GM21825 (cell line): Measurements from ENCODE around the gene PLCL2.
"Not testable (repeated sequence)": the region's sequence is repeated elsewhere in the genome, so short reads cannot be mapped to it uniquely, and the experiment has no call there.

Source experiments
- ATAC-seq: cut with Tn5 transposase; IDR thresholded peaks from one replicate; pipeline ENCODE4 v1.9.1; 2021; ENCODE audit warnings: mild to moderate bottlenecking, moderate library complexity; ENCODE audit not compliant: unreplicated experiment

Gene PLCL2

DNA sequence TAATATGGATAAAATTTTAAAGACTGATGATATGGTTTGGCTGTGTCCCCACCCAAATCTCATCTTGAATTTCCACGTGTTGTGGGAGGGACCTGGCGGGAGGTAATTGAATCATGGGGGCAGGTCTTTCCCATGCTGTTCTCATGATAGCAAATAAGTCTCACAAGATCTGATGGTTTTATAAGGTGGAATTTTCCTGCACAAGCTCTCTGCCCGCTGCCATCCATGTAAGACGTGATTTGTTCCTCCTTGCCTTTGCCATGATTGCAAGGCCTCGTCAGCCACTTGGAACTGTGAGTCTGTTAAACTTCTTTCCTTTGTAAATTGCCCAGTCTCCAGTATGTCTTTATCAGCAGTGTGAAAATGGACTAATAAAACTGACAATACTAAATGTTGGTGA is 222.0 kb downstream of the PLCL2 start:
- not testable (repeated sequence) for ATAC-seq

DNA sequence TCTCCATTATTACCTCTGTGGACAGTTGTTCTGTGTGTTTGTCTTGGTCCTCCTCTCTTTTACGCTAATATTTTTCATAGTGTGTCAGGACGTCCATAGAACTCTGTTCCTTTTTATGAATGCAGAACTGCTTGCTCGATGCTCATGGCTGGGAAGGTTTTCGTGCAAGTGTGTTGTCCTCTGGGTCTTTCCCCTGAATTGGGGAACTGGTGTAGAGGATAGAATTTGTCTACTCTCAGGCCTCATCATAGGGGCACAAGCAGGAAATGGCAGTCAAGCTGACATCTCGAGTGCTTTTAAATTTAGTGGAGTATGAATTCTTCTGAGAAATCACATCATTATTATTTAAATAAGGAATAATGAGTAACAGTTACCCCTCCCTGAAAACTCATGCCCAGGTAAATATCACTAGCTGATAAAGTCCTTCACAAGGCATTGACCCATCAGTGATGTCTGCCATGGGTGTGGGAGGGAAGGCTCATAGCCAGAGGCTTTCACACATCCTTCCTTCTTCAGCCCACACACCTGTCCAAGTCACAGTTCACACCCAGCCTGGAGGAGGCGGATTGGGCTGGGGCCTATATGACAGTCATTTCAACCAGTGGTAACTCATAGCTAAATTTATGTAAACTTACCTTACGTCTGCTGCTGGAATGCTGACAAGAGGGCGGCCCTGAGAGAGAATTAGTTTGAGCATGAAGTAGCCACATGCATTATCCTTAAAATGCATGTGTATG is 226.1 kb downstream of the PLCL2 start:
- no peak for ATAC-seq

DNA sequence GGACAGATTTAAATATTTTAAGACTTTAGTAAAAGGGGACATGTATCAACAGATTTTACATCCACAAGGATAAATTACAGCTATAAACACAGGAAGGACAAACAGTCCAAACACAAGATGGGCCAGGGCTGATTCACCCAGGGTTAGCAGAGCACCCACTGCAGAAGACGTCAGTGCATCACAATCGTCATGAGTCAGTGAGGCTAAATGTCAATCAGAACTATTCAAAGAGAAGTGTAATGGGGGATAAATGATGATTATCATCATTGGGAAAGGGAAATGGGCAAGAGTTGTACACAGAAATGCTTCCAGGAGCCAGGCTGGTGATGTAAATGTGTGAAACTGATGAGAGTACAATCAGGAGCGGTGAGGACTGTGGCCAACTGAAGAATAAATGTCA is 226.8 kb downstream of the PLCL2 start:
- ATAC-seq: no peak

DNA sequence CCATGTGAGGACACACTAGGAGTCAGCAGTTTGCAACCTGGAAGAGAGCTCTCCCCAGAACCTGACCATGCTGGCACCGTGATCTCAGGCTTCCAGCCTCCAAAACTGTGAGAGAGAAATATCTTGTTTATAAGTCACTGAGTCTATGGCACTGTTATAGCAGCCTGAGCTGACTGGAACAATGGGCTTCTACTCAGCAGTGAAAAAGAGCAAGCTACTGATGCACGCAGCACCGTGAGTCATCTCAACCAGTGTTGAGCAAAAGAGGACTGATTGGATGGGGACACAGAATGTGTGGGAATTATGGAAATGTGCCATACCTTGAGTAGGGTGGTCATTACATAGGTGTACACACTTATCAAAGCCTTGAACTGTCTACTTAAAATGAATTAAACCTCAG is 230.4 kb downstream of the PLCL2 start:
- no peak for ATAC-seq

DNA sequence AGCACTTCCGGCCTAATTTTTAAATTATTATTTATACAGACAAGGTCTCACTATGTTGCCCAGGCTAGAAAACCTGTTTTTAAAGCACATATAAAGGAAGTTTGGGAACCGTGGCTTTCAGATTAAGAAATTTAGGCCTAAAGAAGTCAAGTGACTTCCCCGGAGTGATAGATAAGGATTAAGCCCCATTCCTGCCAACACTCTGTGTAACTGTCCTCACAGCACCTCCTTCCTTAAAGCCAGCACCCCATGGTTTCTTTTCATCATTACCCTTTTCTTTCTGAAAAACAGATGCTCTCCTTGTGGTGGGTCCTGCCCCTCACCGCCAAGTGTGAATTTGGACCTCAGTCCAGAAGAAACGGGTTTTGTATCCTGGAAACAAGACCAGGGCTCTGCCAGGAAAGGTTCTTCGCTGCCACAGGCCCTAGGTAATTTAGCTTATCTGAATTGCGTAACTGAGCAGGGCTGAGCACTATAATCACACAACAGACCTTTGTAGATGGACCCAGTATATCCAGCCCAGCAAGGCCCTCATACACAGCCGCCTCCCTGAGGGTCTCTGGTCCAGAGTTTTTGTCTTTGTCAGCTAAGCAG is 231.3 kb downstream of the PLCL2 start:
- no peak for ATAC-seq

DNA sequence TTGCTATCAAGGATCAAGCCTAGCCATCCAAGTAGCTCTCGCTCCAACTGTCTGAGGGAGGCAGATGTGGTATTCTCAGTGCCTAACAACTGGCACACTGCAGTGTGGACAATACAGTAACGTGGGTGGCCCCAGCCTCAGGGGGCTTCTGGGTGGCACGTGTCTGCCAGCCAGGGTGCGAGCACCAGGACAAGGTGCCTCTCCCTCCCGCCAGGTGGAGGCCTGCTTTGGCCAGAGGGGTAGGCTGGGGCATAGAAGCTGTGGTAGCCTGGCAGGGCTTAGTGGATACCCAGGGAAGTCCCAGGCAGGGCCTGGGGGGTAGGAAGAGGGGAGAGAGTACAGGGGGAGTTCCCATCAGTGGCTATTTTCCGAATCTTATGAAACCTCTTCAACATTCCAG is 234.0 kb downstream of the PLCL2 start:
- ATAC-seq: no peak

DNA sequence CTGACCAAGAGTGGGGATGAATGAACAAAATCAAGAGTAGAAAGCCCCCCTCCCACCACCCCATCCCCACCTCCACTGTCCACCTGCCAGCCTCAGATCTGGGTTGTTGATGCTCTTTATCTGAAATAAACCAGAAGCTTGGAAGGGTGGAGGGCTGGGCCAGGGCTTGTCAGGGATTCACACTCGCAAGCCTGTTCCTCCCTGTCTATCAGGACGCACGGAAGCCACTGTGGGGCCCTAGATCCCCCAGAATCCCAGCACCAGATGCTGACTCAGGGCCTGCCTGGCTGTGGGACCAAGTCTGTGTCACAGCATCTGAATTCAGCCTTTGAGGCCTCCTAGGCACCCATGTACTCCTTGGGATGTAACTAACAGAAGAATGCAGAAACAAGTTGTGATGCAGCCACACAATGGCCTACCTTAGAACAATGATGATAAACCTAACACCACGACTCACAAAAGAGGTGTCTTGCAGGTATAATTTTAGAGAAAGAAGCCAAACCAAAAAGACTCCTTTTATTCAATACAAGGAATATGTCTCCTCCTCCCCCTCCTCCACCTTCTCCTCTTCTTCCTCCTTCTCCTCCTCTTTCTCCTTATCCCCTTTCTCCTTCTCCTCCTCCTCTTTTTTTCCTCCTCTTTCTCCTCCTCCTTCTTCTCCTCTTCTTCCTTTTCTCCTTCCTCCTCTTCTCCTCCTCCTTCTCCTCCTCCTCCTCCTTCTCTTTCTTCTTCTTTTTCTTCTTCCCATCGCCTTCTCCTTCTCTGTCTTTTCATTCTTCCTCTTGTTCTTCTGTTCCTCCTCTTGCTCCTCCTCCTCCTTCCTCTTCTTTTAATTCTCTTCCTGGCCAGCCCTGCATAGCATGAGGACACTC is 234.7 kb downstream of the PLCL2 start:
- ATAC-seq: no peak

DNA sequence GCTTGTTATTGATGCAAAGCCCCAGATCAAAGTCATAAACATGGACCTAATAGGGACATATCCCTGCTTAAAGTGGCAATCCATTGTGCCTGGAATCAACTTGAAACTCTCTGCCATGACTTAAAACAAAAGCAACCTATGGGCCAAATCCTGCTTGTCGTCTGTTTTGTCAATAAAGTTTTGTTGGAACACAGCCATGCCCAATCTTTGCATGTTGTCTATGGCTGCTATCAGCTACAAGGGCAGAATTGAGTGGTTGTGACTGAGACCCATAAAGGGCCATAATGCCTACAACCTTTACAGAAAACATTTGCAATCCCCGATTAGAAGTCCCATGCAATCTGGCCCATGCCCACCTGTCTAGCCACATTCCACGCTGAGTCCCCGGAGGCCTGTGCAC is 235.4 kb downstream of the PLCL2 start:
- ATAC-seq: no peak

DNA sequence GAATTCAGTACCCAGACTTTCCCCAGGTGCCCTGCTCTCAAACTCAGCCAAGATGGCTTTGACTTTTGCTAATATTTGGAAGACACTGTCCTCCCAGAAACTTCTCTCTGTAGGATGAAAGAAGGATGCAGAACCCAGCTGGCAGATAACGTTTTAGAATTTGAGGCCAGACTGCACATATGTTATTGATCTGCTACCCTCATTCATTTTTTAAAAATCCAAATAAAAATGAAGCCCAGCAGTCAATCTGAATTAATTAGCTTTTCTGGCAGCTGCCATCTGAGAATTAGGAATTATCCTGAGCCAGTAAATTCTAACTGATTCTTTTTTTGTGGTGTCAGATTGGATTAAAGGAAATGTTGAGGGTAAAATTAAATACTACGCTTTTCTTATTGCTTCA is 236.6 kb downstream of the PLCL2 start:
- no peak for ATAC-seq

DNA sequence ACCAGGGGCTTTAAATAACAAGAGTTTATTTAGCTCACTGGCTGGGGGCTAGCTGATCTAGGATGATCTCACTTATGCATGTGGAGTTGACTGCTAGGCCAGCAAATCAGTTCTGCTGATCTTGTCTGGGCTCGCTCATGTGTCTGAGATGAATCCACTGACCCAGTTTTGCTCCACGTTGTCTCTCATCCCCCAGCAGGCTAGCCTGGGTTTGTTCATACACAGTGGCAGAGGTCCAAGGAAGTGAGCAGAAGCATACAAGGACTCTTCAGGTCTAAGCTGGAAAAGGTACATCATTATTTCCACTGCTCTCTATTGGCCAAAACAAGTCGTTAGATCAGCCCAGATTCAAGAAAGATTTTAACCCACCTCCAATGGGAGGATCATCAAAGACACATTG is 238.0 kb downstream of the PLCL2 start:
- ATAC-seq: no peak

DNA sequence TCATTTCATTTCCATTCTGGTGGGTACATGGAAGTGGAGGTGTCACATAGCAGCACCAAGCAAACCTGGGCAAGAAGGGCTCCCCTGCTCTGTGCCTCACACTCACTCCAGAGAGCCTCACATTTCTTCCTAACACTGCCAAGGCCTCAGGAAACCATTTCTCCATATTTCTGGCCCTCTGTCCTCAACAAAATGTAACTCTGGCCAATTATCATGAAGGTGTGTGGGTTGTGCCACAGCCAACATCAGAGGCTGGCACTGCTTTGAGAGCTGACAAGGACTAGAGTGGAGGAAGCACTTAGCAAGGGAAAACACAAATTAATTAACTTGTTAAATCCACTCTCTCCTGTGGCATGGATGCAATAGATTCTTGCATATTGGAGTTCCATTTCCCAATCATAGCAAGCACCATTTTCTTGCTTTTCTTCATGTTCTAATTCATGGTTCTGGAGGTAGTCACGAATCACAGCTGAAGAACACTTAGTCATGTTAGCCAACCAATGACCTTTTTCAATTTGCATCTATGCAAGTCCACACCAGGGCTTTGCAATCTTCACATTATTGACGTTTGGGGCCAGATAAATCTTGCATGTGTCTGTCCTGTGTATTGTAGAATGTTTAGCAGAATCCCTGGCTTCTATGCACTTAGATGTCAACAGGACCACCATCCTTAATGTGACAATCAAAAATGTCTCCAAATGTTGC is 241.1 kb downstream of the PLCL2 start:
- no peak for ATAC-seq

DNA sequence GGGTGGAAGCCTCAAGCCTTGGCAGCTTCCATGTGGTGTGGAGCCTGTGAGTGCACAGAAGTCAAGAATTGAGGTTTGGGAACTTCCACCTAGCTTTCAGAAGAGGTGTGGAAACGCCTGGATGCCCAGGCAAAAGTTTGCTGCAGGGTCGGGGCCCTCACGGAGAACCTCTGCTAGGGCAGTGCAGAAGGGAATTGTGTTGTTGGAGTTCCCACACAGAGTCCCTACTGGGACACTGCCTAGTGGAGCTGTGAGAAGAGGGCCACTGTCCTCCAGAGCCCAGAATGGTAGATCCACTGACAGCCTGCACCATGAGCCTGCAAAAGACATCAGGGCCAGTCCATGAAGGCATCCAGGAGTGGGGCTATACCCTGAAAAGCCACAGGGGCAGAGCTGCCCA is 243.9 kb downstream of the PLCL2 start:
- not testable (repeated sequence) for ATAC-seq

DNA sequence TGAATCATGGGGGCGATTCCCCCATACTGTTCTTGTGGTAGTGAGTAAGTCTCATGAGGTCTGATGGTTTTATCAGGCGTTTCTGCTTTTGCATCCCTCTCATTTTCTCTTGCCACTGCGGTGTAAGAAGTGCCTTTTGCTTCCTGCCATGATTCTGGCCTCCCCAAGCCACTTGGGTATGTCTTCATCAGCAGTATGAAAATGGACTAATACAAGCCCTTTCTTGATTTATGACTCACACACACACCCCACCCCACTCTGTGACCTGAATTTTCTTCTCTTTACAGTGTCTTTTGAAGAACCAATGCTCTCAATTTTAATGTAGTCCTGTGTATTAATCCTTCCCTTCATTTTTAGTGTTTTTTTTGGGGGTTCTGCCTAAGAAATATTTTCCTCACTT is 244.8 kb downstream of the PLCL2 start:
- ATAC-seq: no peak

DNA sequence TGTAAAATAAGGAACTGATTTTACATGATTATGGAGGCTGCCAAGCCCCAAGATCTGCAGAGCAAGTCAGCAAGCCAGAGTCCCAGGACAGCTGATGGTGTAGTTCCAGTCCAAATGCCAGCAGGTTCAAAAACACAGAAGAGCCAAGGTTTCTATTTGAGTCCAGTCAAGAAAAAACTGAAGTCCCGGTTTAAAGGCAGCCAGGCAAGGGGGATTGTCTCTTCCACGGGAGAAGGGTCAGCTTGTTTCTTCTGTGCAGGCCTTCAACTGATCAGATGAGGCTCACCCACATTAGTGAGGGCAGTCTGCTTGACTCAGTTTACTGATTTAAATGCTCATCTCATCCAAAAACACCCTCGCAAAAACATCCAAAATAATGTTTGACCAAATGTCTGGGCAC is 246.2 kb downstream of the PLCL2 start:
- no peak for ATAC-seq

DNA sequence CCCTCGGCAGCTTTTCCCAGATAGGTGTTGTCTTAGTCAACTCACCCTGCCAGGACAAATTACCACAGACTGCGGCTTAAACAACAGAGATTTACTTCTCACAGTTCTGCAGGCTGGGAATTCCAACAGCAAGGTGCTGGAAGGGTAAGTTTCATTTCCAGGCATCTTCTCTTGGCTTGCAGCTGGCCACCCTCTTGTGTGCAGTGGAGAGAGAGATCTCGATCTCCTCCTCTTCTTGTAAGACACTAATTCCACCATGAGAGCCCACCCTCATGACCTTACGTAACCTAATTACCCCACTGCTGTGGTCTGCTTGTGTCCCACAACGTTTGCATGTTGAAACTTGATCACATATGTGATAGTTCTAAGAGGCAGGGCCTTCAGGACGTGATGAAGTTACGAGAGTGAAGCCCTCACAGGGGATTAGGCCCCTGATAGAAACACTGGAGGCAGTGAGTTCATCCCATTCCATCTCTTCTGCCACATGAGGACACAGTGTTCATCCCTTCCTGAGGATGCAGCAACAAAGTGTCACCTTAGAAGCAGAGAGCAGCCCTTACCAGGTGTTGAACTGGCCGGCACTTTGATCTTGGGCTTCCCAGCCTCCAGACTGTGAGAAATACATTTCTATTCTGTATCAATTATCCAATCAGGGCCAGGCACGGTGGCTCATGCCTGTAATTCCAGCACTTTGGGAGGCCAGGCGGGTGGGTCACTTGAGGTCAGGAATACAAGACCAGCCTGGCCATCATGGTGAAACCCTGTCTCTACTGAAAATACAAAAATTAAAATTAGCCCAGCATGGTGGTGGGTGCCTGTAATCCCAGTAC is 247.7 kb downstream of the PLCL2 start:
- no peak for ATAC-seq

DNA sequence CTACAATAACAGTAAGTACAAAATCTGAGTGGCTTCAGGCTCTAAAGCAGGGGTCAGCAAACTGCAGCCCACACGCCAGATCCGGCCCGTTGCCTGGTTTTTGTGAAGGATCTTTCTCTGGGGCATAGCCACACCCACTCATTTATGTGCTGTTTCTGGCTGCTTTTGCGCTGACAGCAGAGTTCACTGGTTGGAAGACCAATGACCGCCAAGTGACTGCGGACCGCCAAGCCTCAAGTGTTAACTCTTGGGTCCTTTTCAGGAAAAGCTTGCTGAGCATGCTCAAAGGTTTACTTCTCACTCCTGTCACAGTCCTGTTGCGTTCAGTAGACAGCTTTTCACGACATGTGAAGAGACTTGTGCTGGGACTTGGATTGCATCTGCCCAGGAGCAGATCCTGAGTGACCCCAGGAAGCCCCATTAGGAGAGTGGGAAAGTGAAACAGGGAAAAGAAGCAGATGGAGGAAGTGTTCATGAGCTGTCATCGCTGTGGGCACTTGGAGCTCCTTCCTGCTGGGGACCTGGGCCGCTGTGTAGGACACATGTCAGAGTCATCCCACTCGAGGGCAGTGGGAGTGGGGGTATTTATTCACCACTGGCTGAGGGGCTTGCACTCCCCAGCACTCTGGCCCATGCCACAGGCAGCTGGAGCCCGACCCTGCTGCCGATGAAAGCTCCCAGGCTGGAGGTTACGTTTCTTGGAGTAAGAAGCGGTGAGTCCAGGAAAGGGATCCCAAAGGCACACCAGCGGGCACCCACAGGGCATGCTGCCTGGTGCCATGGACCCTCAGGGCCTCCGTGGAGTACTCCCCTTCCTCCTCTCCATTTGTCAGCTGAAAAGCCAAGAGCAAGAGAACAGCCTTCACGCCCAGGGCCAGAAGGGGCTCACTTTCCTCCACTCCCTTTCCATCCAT is 249.1 kb downstream of the PLCL2 start:
- no peak for ATAC-seq

DNA sequence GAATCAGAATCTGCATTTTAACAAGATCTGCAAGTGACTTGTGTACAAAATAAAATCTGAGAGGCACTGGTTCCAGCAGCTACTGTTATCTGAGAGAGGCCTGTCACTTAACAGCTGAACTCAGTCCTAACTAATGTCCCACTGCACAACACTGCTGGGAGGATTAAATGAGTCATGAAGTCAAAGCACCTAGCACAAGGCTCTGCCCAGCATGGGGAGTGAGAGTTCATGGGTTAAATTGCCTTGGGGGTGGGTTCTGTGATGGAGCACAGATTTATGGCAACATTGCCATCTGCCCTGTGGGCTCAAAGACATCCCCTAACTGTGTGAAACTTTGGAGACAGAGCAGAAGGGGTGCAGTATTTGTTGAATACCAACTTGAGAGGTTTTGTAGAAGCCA is 250.9 kb downstream of the PLCL2 start:
- ATAC-seq: no peak

DNA sequence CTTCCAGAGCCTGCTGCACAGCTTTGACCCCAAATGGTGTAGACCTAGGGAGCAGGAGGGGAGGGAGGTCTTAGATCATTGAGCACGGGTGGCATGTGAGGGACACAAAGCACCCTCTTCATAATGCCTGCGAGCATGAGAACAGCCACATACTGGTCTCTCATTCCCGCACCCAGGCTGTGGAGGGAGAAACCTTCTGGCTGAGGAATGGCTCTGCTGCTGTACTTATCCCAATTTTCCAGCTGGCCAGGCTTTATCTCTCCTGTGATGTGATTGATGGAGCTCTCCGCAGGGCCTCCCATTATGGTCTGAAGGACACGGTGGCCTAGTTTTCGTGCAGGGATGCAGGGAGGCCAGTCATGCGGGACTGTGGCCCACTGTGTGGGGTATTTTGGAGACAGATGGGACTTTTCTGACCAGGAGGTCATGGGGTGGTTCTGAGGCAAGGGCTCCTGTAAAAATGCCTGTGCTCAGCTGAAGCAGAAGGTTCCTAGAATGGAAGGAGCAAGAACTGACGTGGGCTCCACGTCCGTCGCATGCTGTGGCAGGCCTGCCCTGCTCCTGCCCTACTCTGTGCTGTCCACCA is 251.5 kb downstream of the PLCL2 start:
- ATAC-seq: no peak

DNA sequence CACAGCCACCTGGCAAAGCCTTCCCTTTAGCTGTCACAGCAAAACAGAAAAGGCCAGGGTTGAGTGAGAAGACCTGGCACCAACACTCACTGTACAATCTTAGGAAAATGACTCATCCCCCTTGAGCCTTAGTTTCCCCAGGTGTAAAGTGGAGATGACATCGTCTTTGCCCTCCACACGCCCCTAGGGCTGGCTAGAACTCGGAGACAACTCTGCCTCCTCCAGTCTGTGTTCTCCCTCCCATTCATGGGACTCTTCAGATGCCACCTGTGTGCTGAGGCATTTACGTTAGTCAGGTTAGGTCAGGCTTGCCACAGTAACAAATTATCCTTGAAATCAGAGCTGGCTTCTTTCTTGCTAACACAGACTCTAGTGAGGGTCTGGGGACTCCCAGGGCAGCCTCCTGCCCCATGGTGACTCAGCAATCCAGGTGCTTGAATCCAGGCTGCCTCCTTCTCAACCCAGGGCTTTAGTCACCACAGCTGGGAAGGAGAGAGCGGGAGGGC is 252.6 kb downstream of the PLCL2 start:
- ATAC-seq: no peak
